ENCODE data around the gene CNPPD1. TPM values are rescaled to one million over a fixed set of nuclear protein-coding genes. Genes with fewer than 3 reads are reported as not detected.
A peak's percentile ranks its signal among the peaks of the same experiment; 100 is the strongest.

CNPPD1 gene
- total RNA-seq, 4 donors from 2014 or later, result 14.0 to 94.0 (median 77.4) TPM

GRCh38 chr2:219128396-219128795 is 48.3 kb downstream of the CNPPD1 start:
- peak overlapping the region in 2 of 4 donors; percentile 90 to 96 for H3K27ac ChIP-seq
- no peaks in the 10 kb centered on the region for H3K27me3 ChIP-seq
- H3K4me3 ChIP-seq, result no peak overlapping the region
- no peaks in the 10 kb centered on the region for H3K9me3 ChIP-seq
- peaks cover 0 to 20% (median 7%) of the 10 kb centered on the region in 4 donors for H3K4me1 ChIP-seq
- no peak for DNase-seq
- H3K36me3 ChIP-seq, result no peaks in the 10 kb centered on the region
- TF ChIP-seq POLR2A (IDR thresholded peaks at IDR 0.05), result no peak
- TF ChIP-seq CTCF (IDR thresholded peaks at IDR 0.05), result no peak

GRCh38 chr2:219127037-219127635 is 49.6 kb downstream of the CNPPD1 start:
- H3K36me3 ChIP-seq, result no peaks in the 10 kb centered on the region
- H3K4me1 ChIP-seq, result peaks cover 0 to 28% (median 7%) of the 10 kb centered on the region in 4 donors
- H3K4me3 ChIP-seq, result no peak overlapping the region
- H3K27ac ChIP-seq, result peak overlapping the region in 3 of 4 donors; percentile 79 to 96 (median 90)
- TF ChIP-seq POLR2A (IDR thresholded peaks at IDR 0.05) (peak in 1 of 2 donors; percentile 44), CTCF (IDR thresholded peaks at IDR 0.05) (no peak)
- no peak for DNase-seq
- no peaks in the 10 kb centered on the region for H3K27me3 ChIP-seq
- H3K9me3 ChIP-seq, result no peaks in the 10 kb centered on the region

GRCh38 chr2:219126555-219126954 is 50.2 kb downstream of the CNPPD1 start:
- Histone ChIP-seq H3K36me3 (no peaks in the 10 kb centered on the region), H3K9me3 (no peaks in the 10 kb centered on the region), H3K27me3 (no peaks in the 10 kb centered on the region), H3K4me3 (no peak overlapping the region), H3K4me1 (peaks cover 0 to 28% (median 7%) of the 10 kb centered on the region in 4 donors), H3K27ac (peak overlapping the region in 3 of 4 donors; percentile 79 to 96 (median 90))
- TF ChIP-seq CTCF (IDR thresholded peaks at IDR 0.05), result no peak
- DNase-seq, result no peak

DNA sequence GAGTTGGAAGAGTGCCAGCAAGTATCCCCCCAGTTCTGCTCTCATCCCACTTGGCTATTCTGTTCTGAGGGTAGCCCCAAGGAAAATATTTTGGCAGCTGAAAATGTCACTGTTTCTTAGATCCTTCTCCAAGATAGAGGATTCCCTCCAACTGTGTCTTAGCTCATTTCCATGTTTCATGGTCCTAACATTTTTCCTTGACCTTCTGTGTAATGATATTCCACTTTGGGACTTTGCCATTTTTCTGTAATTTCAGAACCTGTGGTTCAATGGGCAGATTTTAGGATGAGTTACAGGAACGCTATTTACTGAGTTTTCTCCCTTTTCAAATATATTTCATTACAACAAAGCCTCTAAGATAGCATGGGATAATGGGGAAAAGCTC is 50.8 kb downstream of the CNPPD1 start:
- Histone ChIP-seq H3K27me3 (no peaks in the 10 kb centered on the region), H3K36me3 (no peaks in the 10 kb centered on the region), H3K4me1 (peaks cover 0 to 28% (median 7%) of the 10 kb centered on the region in 4 donors), H3K9me3 (no peaks in the 10 kb centered on the region), H3K27ac (peak overlapping the region in 3 of 4 donors; percentile 79 to 96 (median 90)), H3K4me3 (no peak overlapping the region)
- TF ChIP-seq POLR2A (IDR thresholded peaks at IDR 0.05) (no peak), CTCF (IDR thresholded peaks at IDR 0.05) (no peak)
- no peak for DNase-seq

DNA sequence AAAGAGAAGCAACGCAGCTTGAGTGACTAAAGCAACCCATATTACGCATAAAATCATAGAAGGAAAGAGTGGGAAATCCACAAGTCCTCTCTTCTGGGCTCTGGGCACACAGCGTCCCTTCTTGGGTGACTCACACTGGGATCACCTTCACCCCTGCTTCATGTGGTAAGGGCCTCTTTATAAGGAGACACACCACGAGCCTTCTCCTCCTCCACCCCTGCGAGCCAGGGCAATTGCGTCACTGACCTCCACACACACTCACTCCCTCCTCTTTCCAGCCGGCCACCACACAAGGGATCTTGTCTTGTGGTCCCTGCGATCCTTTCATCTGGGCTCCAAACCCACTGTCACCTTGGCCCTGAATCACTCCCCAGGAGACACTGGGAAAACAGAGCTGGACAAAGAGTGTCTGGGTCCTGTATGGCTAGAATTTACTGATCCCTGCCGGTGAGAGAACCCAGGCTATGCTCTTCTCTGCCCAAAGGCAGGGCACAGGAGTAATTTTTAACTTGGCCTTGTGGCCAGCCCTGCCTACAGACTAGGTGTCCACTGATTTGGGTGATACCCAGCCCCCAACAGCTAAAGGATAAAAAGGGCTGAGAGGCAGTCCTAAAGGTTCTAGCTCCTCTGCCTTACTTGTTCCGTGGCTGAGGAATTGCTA is 51.4 kb downstream of the CNPPD1 start:
- peak in 2 of 3 donors; percentile 85 to 90 for DNase-seq
- H3K4me3 ChIP-seq, result peak overlapping the region in 2 of 4 donors; percentile 15 to 33
- H3K4me1 ChIP-seq, result peaks cover 0 to 28% (median 7%) of the 10 kb centered on the region in 4 donors
- peak; percentile 18 to 87 for TF ChIP-seq POLR2A (IDR thresholded peaks at IDR 0.05)
- TF ChIP-seq CTCF (IDR thresholded peaks at IDR 0.05), result no peak
- H3K36me3 ChIP-seq, result no peaks in the 10 kb centered on the region
- H3K9me3 ChIP-seq, result no peaks in the 10 kb centered on the region
- H3K27me3 ChIP-seq, result no peaks in the 10 kb centered on the region
- peak overlapping the region in 3 of 4 donors; percentile 79 to 96 (median 90) for H3K27ac ChIP-seq
